A673 (cell line): ENCODE measurements around the gene ACADVL. TPM values are rescaled to one million over a fixed set of nuclear protein-coding genes. Genes with fewer than 3 reads are reported as not detected.
"Not testable (repeated sequence)": the region's sequence is repeated elsewhere in the genome, so short reads cannot be mapped to it uniquely, and the experiment has no call there.

Experiments used
- BruUV-seq: library from RNA; stranded (reverse); fragments of 400-500 nt; replicated peaks from 2 replicates; lab custom pipeline; 2021; lab: Mats Ljungman, UMichigan
- CTCF ChIA-PET: fragments of 300-600 bp; sonication (Branson Sonifier 250); formaldehyde crosslinking; loops from one replicate; lab custom pipeline; 2022; ENCODE audit warnings: antibody characterized with exemption; lab: Charles Lee
- POLR2A ChIA-PET: fragments of 300-600 bp; sonication (Branson Sonifier 250); formaldehyde crosslinking; loops from one replicate; lab custom pipeline; 2022; ENCODE audit warnings: antibody characterized with exemption; ENCODE audit not compliant: low non-redundant PET; lab: Charles Lee
- DNase-seq: peaks from one replicate; pipeline ENCODE4 v3.0.0-alpha.2; 2015; ENCODE audit warnings: low spot score
- H3K27ac ChIP-seq: fragments of 200-600 bp; sonication (generic); 2 replicates; pipeline ENCODE4 v1.5.1; 2016; ENCODE audit warnings: mixed run types, low read depth, mild to moderate bottlenecking, mixed read lengths, antibody characterized with exemption, low read length; ENCODE audit not compliant: poor library complexity, severe bottlenecking
- H3K27me3 ChIP-seq: fragments of 200-600 bp; sonication (generic); replicated peaks from 2 replicates; pipeline ENCODE4 v1.6.1; 2017; ENCODE audit warnings: mixed run types, low read depth, mild to moderate bottlenecking, mixed read lengths, antibody characterized with exemption, low read length; ENCODE audit not compliant: insufficient read depth, poor library complexity
- H3K36me3 ChIP-seq: fragments of 200-600 bp; sonication (generic); 2 replicates; pipeline ENCODE4 v1.6.1; 2016; ENCODE audit warnings: mixed run types, mild to moderate bottlenecking, mixed read lengths, antibody characterized with exemption, low read length; ENCODE audit not compliant: insufficient read depth, poor library complexity, severe bottlenecking
- H3K4me1 ChIP-seq: fragments of 200-600 bp; sonication (generic); 2 replicates; pipeline ENCODE4 v1.6.1; 2017; ENCODE audit warnings: mixed run types, mild to moderate bottlenecking, mixed read lengths, antibody characterized with exemption, low read length; ENCODE audit not compliant: insufficient read depth, poor library complexity, severe bottlenecking
- H3K4me3 ChIP-seq: fragments of 200-600 bp; sonication (generic); 2 replicates; pipeline ENCODE4 v1.5.1; 2016; ENCODE audit warnings: low read depth, mixed run types, mild to moderate bottlenecking, mixed read lengths, low read length; ENCODE audit not compliant: poor library complexity, severe bottlenecking
- H3K9me3 ChIP-seq: fragments of 200-600 bp; sonication (generic); 2 replicates; pipeline ENCODE4 v1.6.1; 2016; ENCODE audit warnings: mixed run types, low read depth, mild to moderate bottlenecking, mixed read lengths, antibody characterized with exemption, low read length; ENCODE audit not compliant: poor library complexity, severe bottlenecking
- EZH2 ChIP-seq: fragments of 200-600 bp; sonication (generic); IDR thresholded peaks from 2 replicates; pipeline ENCODE4 v1.6.1; 2017; ENCODE audit warnings: borderline replicate concordance, low read depth, mild to moderate bottlenecking, mixed read lengths, antibody characterized with exemption, low read length; ENCODE audit not compliant: poor library complexity, severe bottlenecking
- intact Hi-C: fragments of 100-400 bp; cut with micrococcal nuclease; formaldehyde crosslinking; loops from one replicate; pipeline ENCODE4 v1.10.0; 2022; ENCODE audit not compliant: unreplicated experiment
- total RNA-seq: library from RNA; stranded (reverse); gene quantifications from 2 replicates; pipeline ENCODE4 v1.2.3, GENCODE V29; 2021
- TF ChIP-seq, protein P1 (sequence below): fragments of 300-800, 200-600 bp; sonication (generic); conservative IDR thresholded peaks from 2 replicates; pipeline ENCODE4 v1.5.1; 2017; ENCODE audit warnings: low read depth, mild to moderate bottlenecking, antibody characterized with exemption, low read length, moderate library complexity, mixed read lengths

The ACADVL gene
- total RNA-seq, 1 experiment from 2014 or later, result 425 TPM

DNA sequence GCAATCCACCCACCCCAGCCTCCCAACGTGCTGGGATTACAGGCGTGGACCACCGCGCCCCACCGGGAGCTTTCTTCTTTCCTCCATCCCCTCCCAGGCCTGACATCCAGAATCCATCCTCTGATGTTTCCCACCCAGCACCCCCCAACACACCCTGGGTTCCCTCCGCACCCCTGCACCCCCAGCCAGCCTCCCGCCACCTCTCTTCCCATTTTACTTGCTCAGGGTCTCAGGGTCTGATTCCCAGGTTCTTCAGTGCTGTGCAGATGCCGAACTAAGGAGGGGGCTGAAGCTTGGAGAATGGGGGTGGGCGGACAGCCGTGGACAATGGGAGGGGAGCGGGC, 40.8 kb upstream of the ACADVL start:
- DNase-seq, result no peak
- ChIA-PET POLR2A (no interaction called here), CTCF (no interaction called here)
- BruUV-seq, result no TSS peak
- TF ChIP-seq, protein P1, sequence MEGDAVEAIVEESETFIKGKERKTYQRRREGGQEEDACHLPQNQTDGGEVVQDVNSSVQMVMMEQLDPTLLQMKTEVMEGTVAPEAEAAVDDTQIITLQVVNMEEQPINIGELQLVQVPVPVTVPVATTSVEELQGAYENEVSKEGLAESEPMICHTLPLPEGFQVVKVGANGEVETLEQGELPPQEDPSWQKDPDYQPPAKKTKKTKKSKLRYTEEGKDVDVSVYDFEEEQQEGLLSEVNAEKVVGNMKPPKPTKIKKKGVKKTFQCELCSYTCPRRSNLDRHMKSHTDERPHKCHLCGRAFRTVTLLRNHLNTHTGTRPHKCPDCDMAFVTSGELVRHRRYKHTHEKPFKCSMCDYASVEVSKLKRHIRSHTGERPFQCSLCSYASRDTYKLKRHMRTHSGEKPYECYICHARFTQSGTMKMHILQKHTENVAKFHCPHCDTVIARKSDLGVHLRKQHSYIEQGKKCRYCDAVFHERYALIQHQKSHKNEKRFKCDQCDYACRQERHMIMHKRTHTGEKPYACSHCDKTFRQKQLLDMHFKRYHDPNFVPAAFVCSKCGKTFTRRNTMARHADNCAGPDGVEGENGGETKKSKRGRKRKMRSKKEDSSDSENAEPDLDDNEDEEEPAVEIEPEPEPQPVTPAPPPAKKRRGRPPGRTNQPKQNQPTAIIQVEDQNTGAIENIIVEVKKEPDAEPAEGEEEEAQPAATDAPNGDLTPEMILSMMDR, result no peak
- no peak for TF ChIP-seq EZH2
- H3K9me3 ChIP-seq, result no peaks in the 10 kb centered on the region
- no peak overlapping the region for H3K4me3 ChIP-seq
- H3K4me1 ChIP-seq, result peaks cover 8% of the 10 kb centered on the region
- H3K27ac ChIP-seq, result no peak overlapping the region
- intact Hi-C loops, result no loop called here
- no peaks in the 10 kb centered on the region for H3K36me3 ChIP-seq
- H3K27me3 ChIP-seq, result no peaks in the 10 kb centered on the region

DNA sequence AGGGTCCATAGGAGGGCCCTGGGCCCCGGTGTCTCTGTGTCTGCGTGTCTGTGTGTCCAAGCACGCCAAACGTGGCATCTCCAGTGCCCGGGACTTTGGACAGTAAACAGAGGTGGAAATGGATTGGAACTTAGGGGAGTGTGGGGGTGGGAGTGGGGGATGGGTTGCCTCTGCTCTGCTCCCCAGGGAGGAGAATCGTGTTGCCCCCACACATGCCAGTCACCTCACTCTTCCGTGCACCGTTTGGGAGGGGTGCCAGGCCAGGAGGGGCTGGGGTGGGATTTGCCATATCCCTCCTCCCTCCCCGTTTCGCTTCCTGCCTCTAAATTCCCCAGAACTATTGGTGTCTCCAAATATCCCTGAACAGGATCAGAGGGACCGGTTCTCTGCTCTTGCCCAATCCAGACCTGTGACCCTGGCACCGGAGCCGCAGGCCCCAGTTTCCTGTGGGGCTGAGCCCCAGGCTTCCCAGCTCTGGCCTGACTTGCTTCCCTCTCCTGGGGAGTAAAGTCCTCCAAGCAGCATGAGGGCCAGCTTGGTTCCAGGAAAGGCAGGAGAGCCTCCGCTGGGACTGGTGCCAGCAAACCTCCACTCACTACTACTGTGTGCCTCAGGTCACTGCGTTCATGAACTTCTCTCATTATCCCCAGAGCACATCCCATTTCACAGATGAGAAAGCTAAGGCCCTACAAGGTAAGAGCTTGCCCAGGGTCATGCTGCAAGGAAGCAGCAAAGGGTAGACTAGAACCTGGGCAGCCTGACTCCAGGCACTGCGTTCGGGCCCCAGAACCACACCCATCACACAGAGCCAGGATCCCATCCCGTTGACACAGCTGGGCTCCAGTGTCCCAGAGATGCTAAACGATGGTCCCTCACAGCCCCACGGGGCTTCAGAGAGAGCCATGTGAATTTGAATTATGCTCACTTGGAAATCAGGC, 40.2 kb upstream of the ACADVL start, which contains the start of gene ASGR1:
ASGR1 (minus strand) TSS at position 54 of the 938 bp plus-strand sequence. CDS start 807 bp downstream, outside the sequence.
- ChIA-PET CTCF (no interaction called here), POLR2A (no interaction called here)
- Histone ChIP-seq H3K27me3 (no peaks in the 10 kb centered on the region), H3K4me3 (peak within 1 kb of the TSS; percentile 54), H3K27ac (no peak within 1 kb of the TSS), H3K9me3 (no peaks in the 10 kb centered on the region), H3K36me3 (no peaks in the 10 kb centered on the region), H3K4me1 (peaks cover 8% of the 10 kb centered on the region)
- no peak for TF ChIP-seq EZH2
- TF ChIP-seq, protein P1, result no peak
- DNase-seq, result no peak
- no TSS peak for BruUV-seq
- intact Hi-C loops, result no loop called here

DNA sequence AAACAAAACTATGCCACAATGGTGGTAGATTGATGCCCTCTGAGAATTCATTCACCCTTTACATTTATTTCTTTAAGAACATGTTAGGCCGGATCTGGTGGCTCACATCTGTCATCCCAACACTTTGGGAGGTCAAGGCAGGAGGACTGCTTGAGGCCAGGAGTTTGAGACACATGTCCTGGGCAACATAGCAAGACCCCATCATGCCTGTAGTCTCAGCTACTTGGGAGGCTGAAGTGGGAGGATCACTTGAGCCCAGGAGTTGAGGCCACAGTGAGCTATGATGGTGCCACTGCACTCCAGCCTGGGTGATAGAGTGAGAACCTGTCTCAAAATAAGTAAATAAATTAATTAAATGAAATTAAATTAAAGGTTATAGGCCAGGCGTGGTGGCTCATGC, 37.6 kb upstream of the ACADVL start:
- H3K9me3 ChIP-seq, POLR2A ChIA-PET, H3K4me3 ChIP-seq, BruUV-seq, H3K36me3 ChIP-seq, H3K27ac ChIP-seq, CTCF ChIA-PET, H3K4me1 ChIP-seq, H3K27me3 ChIP-seq, DNase-seq, intact Hi-C loops: not testable (repeated sequence)
